Activated CD4-positive, alpha-beta T cell treated with anti-CD3 and anti-CD28 coated beads, Interleukin-2, amount 50 U/mL, for 1 hour (primary cell): ENCODE data around the gene PTDSS2.
A peak's percentile ranks its signal among the peaks of the same experiment; 100 is the strongest.

Source experiments
- DNase-seq: peaks from one replicate; pipeline ENCODE4 v3.0.0-alpha.2; 2020

The PTDSS2 gene

DNA sequence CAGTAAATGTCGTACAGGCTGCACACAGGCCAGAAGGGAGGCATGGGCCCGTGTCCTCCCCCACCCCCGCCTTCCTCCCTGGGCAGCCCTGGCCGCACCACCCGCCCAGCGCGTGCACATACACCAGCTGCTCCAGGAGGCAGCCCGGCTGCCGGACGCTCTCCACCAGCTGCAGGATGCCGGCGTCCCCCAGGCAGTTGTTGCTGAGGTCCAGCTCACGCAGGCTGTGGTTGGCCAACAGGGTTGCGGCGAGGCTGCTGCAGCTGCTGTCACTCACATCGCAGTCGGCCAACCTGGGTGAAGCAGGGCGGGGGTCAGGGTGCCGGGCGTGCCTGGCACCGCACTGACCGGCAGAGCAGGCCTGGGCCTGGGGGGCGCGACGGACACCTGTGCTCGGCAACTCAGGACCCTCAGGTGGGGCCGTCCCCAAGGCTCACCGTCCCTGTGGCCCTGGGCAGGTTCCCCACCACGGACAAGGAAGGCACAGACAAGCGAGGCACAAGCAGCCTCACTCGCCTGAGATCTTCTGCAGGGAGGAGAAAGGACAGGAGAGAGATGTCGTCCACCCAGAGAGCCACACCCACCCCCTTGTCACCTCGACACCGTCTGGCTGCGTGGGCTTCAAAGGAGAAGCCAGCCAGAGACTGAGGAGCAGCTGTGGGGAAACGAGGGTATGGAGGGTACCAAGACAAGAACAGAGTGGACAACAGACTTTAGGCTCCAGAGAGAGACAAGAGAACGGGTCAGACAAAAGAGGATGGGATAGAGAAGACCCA lies 44.9 kb downstream of the PTDSS2 start:
- DNase-seq, result no peak

DNA sequence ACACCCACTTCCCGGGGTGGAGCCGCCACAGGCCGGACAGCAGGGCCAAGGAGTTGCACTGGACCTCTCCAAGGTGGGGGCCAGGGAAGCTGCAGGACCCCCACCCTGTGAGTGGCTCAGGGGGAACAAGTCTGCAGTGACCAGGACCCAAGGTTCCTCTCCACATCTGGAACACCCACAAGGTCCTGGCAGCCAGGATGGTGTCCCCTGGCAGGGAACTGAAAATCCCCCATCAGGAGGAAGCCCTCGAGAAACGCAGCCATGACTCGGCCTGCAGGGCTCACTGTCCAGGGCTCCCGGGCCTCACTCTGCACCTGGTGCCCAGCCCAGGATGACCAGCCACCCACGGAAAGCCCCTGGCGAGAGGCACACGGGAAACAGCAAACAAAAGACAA lies 45.5 kb downstream of the PTDSS2 start:
- no peak for DNase-seq

DNA sequence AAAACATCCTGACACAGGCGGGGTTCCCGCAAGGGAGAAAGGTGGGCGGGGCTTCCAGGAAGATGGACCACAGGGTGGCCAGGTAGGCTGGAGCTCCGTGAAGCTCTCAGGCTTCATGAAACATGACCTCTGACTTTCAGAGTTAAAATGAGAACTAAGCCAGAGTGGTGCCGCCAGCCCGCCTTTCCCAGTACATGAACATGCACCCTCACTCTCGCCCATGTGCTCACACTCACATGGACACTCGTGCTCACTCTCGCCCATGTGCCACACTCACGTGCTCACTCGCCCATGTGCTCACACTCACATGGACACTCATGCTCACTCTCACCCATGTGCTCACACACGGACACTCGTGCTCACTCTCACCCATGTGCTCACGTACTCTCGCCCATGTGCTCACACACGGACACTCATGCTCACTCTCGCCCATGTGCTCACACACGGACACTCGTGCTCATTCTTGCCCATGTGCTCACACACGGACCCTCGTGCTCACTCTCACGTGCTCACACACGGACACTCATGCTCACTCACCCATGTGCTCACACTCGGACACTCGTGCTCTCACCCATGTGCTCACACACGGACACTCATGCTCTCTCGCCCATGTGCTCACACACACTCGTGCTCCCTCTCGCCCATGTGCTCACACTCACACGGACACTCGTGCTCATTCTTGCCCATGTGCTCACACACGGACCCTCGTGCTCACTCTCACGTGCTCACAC lies 46.9 kb downstream of the PTDSS2 start:
- no peak for DNase-seq

DNA sequence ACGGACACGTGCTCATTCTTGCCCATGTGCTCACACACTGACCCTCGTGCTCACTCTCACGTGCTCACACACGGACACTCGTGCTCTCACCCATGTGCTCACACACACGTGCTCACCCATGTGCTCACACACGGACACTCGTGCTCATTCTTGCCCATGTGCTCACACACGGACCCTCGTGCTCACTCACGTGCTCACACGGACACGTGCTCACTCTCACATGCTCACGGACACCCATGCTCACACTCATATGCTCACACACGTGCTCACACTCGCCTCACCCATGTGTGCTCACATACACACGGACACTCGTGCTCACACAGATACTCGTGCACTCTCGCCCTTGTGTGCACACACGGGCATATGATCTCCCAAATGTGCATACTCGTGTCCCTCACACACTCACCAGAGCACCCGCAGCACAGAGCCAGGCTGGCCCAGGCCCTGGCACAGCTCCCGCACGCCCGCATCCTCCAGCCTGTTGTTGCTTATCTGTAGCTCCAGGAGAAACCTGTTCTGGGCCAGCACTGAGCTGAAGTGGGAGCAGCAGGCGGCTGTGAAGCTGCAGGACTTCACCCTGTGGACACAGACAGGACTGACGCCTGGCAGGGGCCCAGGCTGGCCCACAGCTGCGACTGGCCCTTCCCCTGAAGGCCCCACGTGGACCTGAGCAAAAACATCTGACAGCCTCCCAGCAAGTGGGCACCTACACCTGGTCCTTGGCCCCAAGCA lies 47.7 kb downstream of the PTDSS2 start:
- no peak for DNase-seq

DNA sequence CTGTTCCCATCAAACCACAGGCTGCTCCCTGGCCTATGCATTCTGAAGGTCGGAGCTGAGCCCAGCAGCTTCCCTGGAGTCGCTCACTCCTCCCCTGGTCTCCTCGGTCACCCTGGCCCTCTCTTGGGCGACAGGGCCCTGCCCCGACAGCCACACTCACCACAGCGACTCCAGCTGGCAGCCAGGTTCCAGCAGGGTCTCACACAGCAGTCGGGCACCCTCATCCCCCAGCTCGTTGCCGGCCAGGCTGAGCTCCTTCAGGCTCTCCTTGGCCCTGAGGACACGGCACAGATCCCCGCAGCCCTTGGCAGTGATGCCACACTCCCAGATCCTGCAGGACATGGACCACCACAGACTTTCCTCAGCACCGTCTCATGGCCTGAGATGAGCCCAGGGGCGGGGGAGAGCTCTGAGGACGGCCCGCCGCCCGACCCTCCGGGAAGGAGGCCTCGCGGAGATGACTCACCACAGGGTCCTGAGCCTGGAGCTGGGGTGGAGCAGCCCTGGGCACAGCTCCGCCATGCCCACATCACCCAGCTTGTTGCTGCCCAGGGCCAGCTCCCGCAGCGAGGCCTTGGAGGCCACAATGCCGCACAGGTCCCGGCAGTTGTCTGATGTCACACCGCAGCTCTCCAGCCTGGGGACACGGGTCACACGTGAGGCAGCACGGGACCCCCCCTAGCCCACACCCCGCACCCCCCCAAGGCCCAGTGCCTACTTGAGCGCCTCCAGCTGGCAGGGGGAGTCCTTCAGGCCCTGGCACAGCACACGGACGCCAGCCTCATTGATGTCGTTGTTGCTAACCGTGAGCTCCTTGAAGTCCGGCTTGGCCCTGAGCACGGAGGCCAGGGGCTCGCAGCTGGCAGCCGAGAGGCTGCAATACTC lies 48.5 kb downstream of the PTDSS2 start:
- no peak for DNase-seq

DNA sequence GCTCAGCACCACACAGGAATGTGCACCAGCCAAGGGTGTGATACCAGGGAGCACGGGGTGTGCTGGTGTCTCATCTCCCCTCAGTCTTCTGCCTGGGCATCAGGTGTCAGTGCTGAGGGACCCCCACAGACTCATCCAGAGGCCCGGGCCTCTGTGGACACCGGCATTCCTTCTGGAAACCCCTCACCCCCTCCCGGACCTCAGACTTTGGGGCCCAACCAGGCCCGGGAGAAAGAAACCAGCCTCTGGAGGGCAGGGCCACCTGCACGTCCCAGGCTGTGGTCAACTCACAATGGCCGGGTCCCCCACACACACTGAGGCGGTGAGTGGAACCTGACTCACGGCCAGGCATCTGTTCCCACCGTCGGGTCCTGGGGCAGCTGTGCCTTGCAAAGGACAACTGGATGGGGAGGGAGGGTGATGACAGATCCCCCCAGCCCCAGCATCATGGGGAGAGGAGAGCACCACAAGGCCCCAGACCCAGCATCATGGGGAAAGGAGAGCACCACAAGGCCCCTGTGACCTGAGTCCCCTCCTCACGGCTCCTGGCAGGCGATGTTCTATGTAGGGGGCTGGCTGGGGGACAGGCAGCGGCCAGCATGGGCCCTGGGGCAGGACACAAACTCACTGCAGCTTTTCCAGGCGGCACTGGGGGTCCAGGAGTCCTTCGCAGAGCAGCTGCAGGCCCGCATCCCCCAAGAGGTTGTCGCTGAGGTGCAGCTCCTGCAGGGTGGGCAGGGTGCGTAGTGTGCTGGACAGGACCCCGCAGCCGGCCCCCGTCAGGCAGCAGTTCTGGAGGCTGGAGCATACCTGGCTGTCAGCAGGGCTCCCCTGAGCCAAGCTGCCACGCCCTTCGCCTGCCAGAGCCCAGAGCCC lies 49.4 kb downstream of the PTDSS2 start:
- no peak for DNase-seq

DNA sequence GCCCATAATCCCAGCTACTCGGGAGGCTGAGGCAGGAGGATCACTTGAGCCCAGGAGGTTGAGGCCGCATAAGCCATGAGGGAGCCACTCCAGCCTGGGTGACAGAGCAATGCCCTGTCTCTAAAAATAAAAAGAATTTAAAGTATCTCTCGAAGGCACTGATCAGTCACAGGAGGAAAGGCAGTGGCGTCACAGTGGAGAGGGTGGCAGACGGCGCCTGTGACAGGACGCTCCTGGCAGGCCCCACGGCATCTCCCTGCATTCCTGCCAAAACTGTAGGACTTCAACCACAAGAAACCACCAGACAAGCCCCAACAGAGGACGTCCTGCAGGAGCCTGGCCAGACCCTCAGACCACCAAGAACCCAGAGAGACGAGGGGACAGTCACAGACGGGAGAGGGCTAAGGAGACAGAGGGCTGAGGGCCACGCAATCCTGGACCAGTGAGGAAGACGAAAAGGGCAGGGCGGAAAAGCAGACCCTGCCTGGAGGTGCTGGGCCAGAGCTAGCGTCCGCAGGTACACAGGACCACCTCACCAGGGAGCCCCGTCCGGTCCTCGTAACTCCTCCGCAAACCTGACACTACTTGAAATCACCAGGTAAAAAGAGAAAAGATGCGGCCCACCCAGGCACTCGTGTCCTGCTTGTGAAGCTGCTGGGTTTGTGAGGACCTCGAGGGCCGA lies 51.1 kb downstream of the PTDSS2 start:
- no peak for DNase-seq

DNA sequence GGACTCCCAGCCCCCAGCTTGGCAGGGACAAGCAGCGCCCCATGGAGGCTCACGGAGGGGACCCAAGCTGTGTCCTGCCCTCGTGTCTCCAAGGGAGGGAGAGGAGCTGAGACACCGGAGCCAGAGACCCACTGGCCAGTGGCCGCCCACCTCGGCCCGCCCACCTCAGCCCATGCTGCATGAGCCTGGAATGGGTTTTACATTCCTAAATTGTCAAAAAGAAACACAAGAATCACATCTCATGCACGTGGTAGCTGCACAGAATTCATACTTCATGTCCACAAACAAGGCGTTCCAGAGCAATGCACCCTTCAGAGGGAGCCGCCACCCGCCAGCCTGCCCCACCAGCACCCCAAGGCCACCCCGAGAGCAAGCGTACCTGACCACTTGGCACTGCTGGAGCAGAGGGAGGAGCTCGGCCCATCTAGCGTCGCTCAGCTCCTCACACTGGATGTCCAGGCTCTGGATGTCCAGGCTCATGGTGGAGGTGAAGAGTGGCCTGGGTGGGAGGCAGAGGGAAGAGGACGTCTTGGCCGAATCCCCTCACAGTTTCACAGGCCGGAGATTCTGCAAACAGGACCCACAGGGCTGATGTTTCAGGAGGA lies 51.7 kb downstream of the PTDSS2 start:
- no peak for DNase-seq

DNA sequence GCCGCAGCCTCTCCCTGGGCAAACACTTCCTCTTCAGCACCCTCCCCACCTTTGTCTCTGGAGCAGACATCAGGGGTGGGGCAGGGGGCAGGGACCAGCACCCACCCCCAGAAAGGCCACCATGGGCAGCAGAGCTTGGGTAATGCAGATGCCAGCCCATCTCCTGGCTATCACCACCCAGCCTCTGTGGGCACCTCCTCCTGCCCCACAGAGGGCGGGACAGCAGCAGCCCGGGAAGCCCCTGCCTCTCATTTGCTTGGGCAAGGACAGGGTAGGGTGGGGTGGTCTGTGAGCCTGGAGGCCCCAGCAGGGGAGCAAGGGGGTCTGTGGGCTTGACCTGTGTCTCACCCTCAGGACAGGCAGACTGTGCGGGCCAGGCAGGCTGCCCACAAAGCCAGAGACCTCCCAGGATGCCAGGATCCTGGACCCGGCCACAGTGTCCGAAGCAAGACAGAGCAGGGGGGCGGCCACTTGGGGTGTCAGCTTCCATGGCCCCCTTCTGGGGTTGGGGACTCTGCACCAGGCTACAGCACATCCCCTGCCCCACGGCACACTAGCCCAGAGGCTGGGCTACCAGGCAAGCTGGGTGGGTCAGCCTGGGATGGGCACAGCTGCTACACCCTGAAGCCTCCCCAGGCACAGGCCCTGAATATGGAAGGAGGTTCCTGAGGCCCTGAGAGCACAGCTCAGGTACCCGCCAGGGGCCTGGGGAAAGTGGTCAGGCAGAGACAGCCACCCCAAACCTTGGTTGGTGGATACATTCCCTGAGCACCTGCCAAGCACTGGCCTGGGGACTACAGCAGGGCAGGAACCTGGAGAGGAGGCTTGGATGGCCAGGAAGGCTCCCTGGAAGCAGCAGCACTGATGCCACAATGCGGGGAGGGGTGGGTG lies 52.5 kb downstream of the PTDSS2 start:
- DNase-seq, result no peak

DNA sequence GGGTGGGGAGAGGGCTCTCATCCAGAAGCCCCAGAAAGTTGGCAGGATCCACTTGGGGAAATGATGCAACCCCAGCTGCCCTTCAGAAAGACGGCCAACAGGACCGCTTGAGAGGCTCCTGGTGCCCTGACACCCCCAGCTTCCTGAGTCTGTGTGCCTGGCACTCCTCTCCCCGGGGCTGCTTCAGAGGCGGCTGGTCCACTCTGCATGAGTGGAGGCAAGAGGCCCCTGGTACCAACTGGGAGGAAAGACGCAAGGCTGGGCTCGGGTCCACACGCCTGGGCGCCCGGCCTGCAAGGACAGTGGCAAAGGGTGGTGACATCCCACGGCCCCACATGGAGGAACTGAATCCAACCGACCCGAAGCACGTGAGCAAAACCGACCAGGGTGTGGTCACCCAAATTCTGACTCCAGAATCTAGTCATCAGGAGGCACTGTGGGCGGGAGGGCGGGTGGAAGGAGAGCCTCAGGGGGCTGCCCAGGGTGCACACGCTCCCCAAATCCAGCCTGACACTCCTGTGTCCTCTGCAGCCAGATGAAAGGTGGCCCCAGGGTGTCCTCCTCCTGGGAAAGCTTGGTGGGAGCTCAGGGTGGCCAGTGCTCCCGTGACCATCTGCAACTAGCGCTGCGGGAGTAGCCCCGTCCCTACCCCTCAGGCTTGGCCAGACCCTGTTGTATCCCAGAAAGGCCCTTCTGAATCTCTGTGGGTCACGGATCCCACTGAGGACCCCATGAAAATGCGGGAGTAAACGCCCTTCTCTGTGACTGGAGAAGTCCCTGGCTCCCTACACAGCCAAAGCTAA lies 53.3 kb downstream of the PTDSS2 start:
- DNase-seq, result no peak

DNA sequence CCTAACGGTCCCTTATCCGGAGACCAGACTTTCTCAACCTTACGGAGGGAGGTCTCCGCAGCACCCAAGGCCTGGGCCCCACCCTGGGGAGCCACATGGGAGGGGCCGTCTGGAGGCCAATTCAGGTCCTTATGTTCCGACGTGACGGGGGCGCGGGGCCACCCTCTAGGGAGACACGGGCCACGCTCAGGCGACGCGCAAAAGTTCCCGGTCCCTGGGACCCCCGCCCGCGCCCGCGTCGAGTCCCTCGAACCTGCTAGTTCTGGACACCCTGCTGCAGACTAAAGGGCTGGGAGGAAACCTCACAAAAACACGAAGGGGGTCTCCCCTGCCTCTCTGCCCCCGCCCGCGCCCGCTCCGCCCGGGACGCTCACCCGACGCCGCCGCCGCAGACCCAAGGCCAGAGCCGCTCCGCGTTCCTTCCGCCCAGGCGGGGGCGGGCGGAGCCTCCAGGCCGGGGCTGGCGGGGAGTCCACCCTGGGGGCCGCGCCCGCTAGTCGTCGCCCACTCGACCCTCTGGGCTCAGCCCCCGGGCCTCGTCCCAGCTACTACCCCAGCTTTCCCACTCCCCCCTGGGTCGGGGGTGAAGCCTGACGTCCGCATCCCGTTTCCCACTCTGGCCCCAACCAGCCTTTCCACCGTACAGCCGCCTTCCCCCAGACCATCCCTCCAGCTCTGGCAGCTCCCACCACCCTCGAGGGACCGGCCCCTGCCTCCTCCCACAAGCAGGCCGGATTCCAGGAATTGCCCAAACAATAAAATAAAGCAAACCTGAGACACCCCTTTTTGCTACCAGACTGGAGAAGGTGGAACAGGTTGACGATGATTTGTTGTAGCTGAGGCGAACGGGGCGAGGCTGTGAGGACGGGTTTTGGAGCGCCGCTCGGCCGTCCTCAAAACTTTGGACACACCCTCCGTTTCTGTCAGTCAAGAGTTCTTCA lies 54.2 kb downstream of the PTDSS2 start:
- no peak for DNase-seq

DNA sequence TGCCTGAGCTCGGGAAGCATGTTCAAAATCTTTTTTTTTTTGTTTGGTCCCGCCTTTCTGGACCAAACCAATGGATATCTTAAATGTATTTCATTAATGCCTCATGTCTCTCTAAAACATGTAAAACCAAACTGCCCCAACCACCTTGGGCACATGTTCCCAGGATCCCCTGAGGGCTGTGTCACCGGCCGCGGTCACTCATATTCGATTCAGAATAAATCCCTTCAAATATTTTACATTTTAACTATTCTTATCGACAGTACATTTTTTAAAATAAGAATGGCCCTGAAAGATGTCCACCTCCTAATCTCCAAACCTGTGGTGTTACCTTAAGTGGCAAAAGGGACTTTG lies 54.9 kb downstream of the PTDSS2 start:
- DNase-seq, result no peak

DNA sequence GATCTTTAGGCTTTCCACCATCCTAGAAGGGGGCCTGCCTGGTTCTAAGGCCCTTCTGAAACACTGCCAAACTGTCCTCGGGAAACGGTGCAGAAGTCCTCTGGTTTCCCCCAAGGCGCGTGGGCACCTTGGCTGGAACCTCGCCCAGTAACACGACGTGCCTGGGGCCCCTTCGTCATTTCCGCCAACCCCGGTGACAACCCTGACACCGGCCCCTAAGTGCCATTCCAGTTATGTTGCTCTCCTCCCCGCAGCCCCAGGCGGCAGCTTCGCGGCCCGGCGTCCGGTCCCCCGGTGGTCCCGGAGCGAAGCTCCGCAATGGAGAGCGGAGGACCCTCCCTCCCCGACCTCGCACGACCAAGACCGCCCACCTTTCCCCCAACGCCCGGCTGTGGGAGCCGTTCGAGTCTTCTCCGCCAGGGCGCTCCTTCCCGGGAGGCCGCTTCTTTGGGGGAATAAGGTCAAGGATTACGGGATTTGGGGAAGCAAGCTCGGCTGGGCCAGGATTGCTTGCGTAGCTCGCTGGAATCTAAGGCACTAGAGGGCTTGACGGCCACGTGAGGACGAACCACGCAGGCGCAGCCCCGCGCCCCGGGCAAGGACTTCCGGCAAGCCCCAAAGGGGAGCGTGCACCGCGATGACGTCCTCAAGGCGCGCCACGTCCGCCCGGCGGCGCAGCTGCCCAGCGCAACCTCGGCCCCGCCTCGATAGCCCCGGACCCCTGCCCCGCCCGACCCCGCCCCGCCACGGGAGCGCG lies 56.3 kb downstream of the PTDSS2 start:
- peak; percentile 97 for DNase-seq

DNA sequence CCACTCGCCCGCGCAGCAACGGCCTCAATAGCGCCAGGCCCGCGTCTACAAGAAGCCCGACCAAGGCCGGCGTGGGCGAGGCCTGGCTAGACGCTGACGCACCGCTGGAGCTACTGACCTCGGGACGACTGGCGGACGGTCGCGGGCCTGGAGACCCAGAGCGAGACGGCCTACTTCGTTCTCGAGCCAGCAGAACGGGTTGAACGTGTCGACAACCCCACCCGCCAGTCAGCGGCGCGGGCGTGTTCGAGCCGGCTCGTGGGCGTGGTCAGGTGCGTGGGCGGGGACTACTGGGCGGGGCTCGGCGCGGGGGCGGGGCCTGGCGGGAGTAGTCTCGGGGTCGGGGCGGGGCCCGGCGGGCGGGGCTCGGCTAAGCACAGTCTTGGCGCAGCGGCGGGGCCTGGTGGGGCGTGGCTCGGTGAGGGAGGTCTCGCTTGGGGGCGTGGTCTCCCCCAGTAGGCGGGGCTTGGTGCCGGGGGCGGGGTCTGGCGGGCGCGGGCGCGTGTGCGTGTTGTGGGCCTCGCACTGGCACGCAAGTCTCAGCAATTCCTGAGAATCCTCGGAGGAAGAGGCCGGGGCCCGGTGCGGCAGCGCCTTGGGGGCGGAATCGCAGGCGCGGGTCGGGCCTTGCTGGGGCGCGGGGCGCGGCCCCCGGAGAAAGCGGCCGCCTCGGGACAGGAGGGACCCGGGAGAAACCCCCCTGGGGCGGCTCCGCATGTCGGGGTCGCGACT lies 57.1 kb downstream of the PTDSS2 start, which contains the start of gene RNH1:
RNH1 (minus strand) TSS at position 248 of the 732 bp plus-strand sequence. CDS start 5,080 bp downstream, outside the sequence.
- DNase-seq, result peak; percentile 100

DNA sequence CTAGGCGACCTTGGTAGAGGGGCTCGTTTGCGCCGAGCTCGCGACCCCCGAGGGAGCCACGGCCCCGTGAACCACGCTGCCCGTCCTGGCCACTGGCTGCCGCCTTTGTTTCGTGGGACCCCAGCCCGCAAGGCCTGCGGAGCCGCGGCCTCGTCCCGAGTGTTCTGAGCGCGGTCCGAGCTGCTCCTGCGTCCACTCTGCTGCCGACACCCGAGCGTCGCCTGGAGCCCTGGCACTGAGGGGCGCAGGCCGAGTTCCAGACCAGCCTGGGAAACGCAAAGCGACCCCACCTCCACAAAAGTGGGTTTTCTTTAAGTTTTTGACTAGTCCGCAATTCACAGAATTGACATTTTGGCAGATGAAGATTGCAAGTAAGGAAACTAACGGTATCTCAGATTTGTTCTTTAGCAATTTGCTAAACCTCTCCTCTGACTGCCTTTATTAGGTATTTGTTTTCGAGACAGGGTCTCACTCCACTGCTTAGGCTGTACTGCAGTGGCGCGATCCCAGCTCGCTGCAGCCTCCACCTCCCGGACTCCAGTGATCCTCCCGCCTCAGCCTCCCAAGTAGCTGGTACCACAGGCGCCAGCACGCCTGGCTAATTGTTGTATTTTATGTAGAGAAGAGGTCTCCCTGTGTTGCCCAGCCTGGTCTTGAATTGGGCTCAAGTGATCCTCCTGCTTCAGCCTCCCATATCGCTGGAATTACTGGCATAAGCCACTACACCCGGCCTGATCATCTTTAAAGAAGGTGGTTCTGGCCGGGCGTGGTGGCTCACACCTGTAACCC lies 57.8 kb downstream of the PTDSS2 start:
- no peak for DNase-seq
